ENCODE data around the gene FREM2. TPM values are rescaled to one million over a fixed set of nuclear protein-coding genes. Genes with fewer than 3 reads are reported as not detected.
A peak's percentile ranks its signal among the peaks of the same experiment; 100 is the strongest.

FREM2 gene, protein sequence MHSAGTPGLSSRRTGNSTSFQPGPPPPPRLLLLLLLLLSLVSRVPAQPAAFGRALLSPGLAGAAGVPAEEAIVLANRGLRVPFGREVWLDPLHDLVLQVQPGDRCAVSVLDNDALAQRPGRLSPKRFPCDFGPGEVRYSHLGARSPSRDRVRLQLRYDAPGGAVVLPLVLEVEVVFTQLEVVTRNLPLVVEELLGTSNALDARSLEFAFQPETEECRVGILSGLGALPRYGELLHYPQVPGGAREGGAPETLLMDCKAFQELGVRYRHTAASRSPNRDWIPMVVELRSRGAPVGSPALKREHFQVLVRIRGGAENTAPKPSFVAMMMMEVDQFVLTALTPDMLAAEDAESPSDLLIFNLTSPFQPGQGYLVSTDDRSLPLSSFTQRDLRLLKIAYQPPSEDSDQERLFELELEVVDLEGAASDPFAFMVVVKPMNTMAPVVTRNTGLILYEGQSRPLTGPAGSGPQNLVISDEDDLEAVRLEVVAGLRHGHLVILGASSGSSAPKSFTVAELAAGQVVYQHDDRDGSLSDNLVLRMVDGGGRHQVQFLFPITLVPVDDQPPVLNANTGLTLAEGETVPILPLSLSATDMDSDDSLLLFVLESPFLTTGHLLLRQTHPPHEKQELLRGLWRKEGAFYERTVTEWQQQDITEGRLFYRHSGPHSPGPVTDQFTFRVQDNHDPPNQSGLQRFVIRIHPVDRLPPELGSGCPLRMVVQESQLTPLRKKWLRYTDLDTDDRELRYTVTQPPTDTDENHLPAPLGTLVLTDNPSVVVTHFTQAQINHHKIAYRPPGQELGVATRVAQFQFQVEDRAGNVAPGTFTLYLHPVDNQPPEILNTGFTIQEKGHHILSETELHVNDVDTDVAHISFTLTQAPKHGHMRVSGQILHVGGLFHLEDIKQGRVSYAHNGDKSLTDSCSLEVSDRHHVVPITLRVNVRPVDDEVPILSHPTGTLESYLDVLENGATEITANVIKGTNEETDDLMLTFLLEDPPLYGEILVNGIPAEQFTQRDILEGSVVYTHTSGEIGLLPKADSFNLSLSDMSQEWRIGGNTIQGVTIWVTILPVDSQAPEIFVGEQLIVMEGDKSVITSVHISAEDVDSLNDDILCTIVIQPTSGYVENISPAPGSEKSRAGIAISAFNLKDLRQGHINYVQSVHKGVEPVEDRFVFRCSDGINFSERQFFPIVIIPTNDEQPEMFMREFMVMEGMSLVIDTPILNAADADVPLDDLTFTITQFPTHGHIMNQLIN (N-terminal part only)
- 0.02 TPM for polyA plus RNA-seq (2013, experiment 1 of 2; ENCODE audit: insufficient read length)
- polyA plus RNA-seq (2013, experiment 2 of 2; ENCODE audit: insufficient read length), result 0.49 TPM

GRCh38 chr13:38686577-38687245, at the start of gene FREM2:
Gene FREM2, plus strand, starts transcription at chr13:38687077. Its CDS starts 268 bp downstream, at chr13:38687345.
- DNase-seq, result peak; percentile 20

DNA sequence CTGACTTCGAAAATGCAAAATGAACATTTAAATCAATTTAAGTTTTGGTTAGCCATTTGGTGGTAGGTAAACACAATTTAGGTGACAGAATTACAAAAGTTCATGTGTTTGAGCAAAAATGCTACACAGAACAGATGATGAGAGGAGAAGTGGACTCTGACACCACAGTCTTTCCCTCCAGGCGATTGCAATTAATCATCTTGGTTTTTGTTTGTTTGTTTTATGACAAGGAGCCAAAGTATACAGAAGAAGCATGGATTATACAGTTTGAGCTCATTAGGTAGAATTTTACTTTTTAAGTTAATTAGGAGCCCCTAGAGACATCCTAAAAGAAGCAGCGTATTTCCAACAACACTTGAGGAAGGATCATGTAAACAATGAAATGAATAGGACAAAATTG, 49.3 kb upstream of the FREM2 start:
- DNase-seq, result no peak

GRCh38 chr13:38641164-38641948, 45.5 kb upstream of the FREM2 start:
- DNase-seq, result no peak

DNA sequence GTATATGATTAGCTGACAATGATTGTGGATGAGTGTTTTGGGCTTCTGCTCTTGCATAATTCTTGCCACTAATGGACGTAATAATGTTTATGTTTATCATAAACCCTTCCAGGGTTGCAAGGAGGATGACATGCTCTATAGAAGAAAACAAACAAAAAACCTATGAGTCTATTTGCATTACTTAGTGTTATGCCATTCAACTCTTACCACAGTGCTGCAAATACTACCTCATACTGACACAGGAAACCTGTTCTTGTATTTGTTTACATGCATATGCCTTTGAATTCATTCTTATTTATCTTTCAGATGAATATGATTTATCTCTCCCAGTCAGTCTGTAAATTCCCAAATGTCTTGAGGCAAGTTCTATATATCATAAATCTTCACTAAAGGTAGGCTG, 39.6 kb upstream of the FREM2 start:
- no peak for DNase-seq

DNA sequence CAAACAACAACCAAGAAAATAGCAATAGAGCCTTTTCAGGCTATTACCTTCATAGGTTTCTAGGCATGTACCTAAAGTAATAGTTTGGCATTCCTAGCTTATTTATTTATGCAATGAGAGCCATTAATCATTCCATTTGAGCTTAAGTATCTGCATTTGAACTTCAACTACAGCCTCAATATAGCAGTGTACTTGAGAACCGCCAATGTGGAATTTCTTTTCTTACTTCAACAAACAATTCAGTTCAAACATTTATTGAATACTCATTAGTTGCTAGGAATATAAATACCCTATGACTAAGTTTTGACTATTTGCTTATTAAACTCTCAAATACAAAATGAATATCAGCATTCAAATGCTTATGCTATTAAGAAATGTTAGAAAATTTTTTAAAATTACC, 38.0 kb upstream of the FREM2 start:
- DNase-seq, result no peak

GRCh38 chr13:38656699-38657098, 30.2 kb upstream of the FREM2 start:
- no peak for DNase-seq

DNA sequence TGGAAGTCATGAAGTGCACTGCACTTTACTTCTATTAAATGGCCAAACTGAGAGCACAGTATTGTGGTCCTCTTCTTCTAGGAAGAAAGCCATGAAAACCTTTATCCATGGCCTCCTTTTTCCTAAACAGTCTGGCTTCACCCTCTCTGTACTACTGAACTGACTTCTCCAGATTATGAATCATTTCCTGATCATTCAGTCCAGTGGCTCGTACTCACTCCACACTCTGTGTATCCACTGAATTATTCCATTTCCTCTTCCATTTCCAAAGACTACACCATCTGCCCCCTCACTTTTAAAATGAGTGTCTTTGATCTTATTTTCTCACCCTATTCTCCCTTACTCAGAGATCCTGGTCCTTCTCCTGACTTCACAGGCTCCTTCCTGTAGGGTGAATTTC, 29.7 kb upstream of the FREM2 start:
- DNase-seq, result peak; percentile 12

DNA sequence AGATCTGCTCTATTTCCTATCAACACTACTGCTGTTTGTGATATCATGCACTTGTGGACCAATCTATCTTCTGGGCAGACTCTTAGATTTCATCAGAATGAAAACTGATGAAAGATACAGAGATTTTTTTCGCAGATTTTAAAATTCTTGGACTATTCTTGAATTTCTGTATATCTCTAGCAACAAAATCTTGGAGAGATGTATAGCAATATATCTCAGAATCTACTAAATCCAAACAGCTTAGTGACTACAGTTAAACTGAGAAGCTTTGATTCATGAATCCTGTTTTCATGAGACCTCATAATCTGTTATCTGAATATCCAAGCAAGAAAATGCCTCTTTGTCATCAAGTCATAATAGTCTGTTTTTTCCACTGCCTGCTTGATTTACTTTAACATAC, 28.0 kb upstream of the FREM2 start:
- DNase-seq, result no peak

DNA sequence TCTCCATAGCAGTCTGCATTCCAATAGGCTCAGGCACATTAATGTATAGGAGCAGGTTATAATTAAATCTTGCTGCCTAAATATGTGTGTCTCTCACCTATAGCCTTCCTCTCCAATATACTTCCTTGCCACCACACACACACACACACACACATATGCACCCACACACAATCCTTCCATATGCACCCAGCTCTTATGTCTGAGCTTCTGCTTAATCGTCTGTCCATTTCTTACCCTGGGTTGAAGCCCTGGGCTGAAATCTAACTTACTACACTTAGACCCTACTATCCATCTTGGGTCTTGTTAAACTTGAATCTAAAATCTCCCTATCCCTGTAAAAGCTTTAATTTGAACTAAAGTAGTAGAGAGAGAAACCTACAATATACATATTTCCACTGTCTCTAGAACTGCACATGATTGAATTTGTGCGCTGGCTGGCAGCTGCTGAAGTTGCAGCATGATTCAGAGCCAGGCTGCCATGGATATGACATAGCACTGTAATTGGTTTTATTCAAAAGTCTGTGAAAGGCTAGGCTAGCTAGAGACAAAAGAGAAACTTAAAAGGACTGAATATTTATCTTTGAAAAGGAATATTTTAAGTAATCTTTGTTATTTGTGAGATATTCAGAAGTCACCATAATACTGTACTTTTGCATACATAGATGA, 25.7 kb upstream of the FREM2 start:
- DNase-seq, result no peak

GRCh38 chr13:38662362-38662761, 24.5 kb upstream of the FREM2 start:
- peak; percentile 46 for DNase-seq

- no peak for DNase-seq
Observed at GRCh38 chr13:38664906-38665305, 22.0 kb upstream of the FREM2 start.

- peak; percentile 8 for DNase-seq
Observed at GRCh38 chr13:38667526-38668109, 19.3 kb upstream of the FREM2 start.

- DNase-seq, result no peak
Observed at GRCh38 chr13:38669234-38669964, 17.5 kb upstream of the FREM2 start.

DNA sequence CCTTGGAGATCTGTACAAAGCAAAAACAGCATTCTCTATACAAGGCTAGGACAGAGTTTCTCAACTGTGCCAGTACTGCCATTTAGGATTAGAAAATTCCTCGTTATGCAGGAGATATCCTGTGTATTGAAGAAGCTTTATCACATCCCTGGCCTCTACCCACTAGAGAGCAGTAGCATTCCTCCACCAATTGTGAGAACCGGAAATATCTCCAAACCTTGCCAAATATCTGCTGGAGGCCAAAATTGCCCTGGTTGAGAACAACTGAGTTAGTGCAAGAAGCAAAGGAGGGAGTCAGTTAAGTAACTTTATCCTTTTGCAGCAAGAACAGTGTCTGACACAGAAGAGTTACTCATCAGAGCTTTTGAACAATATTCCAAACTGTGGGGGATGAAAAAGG, 16.2 kb upstream of the FREM2 start:
- DNase-seq, result peak; percentile 37

DNA sequence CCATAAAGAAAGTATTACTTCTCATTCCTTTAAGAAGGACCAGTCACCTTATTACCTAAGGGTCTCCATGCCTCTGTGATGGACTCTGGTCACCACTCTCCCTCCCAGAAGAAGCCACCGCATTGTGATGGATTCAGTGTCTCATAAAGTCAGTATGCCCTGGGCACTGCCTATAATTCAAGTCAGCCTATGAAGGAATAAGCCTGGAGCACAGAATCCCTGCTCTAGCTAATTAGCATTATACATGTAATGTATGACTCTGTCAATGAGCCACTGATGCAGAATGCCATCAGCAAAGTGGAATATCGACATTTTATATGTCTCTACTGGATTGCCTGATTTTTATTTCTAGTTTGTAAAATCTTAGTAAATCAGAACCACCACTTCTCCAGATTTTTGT, 14.9 kb upstream of the FREM2 start:
- no peak for DNase-seq

DNA sequence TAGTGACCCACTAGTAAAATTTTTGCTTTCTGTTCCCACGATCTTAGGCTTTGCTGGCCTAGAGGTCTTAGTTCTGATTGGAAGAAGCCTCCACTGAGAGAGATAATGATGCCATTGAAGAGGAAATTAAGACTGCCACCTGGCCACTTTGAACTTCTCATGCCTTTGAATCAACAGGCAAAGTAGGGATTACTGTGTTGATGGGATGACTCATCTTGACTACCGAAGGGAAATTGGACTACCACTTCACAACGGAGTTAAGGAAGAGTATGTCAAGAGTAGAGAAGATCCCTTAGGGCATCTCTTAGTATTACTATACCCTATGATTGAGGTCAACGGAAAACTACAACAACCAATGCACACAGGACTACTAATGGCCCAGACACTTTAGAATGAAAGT, 12.7 kb upstream of the FREM2 start:
- DNase-seq, result no peak

GRCh38 chr13:38680912-38681311, 6.0 kb upstream of the FREM2 start:
- DNase-seq, result no peak

DNA sequence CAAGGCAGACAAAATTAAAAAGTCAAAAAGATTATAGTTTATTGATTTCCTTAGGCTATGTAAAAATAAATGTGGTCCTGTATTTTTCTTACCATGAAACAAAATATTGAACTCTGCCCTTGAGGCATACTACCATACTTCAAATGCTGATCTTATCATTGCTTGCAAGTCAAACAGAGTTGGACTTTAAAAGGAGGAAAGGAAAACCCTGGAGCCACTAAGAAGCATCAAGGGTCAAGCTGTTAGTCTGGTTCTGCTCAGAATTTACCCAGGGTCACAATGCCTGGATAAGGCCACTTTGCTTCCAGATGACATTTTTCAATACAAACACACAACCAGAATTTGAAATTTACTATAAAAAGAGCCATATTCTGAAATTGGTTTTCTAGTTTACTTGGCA, 2.2 kb upstream of the FREM2 start:
- no peak for DNase-seq

DNA sequence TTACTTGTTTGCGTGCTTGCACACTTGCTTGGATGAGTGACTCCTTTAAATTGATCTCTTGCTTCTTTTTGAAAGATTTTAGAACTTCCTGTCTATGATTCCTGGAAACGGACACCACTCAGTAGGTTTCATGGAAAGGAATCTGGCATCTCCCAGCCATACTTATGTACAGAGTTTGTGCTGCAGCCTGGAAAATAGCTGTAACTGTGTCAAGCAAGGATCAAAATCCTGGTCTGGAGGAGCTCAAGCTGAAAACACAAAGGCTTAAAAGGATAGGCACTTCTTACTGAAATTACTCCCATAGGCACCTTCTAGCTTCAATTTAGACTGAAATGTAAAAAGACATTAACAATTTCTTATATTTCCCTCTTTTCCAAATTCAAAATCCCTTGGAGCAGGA, 1.4 kb upstream of the FREM2 start:
- DNase-seq, result no peak

All from fibroblast of skin of scalp (primary cell).